Mucosa of stomach (tissue), 1 donor: ENCODE results near the gene C1QTNF7.

Source experiments
- H3K27me3 ChIP-seq: one replicate; pipeline ENCODE4 v1.7.0; 2013; ENCODE audit warnings: mild to moderate bottlenecking, low read length; ENCODE audit not compliant: control insufficient read depth, insufficient read depth
- H3K36me3 ChIP-seq: one replicate; pipeline ENCODE4 v1.7.0; 2013; ENCODE audit warnings: low read length; ENCODE audit not compliant: control insufficient read depth, insufficient read depth
- H3K4me1 ChIP-seq: one replicate; pipeline ENCODE4 v1.7.0; 2013; ENCODE audit warnings: mild to moderate bottlenecking, low read length; ENCODE audit not compliant: control insufficient read depth, insufficient read depth
- H3K4me3 ChIP-seq: one replicate; pipeline ENCODE4 v1.7.0; 2013; ENCODE audit warnings: low read length
- H3K9ac ChIP-seq: one replicate; pipeline ENCODE4 v1.7.0; 2013; ENCODE audit warnings: mild to moderate bottlenecking, low read length, moderate library complexity
- H3K9me3 ChIP-seq: one replicate; pipeline ENCODE4 v1.7.0; 2013; ENCODE audit warnings: mild to moderate bottlenecking, low read length, moderate library complexity; ENCODE audit not compliant: control insufficient read depth
- donor health status: Pancreatic carcinoma.

Gene C1QTNF7

GRCh38 chr4:15476396-15476795 is 48.6 kb downstream of the C1QTNF7 start:
- no peak overlapping the region for H3K4me3 ChIP-seq
- H3K4me1 ChIP-seq: no peaks in the 10 kb centered on the region
- no peaks in the 10 kb centered on the region for H3K9me3 ChIP-seq
- H3K36me3 ChIP-seq: no peaks in the 10 kb centered on the region
- H3K9ac ChIP-seq: no peak overlapping the region
- no peaks in the 10 kb centered on the region for H3K27me3 ChIP-seq

GRCh38 chr4:15478724-15479088 is 50.9 kb downstream of the C1QTNF7 start:
- no peaks in the 10 kb centered on the region for H3K4me1 ChIP-seq
- no peak overlapping the region for H3K4me3 ChIP-seq
- H3K9ac ChIP-seq: no peak overlapping the region

GRCh38 chr4:15479089-15479912 is 51.5 kb downstream of the C1QTNF7 start:
- H3K9ac ChIP-seq: peak overlapping the region; percentile 14

More at GRCh38 chr4:15478724-15479088, 50.9 kb downstream of the C1QTNF7 start:
- no peaks in the 10 kb centered on the region for H3K27me3 ChIP-seq
- H3K9me3 ChIP-seq: no peaks in the 10 kb centered on the region
- H3K36me3 ChIP-seq: no peaks in the 10 kb centered on the region

GRCh38 chr4:15479913-15480185 is 52.0 kb downstream of the C1QTNF7 start:
- Histone ChIP-seq H3K4me1 (no peaks in the 10 kb centered on the region), H3K36me3 (no peaks in the 10 kb centered on the region), H3K27me3 (no peaks in the 10 kb centered on the region), H3K9ac (no peak overlapping the region), H3K9me3 (no peaks in the 10 kb centered on the region), H3K4me3 (no peak overlapping the region)

More at GRCh38 chr4:15479089-15479912, 51.5 kb downstream of the C1QTNF7 start:
- no peaks in the 10 kb centered on the region for H3K36me3 ChIP-seq
- no peaks in the 10 kb centered on the region for H3K4me1 ChIP-seq
- no peak overlapping the region for H3K4me3 ChIP-seq
- no peaks in the 10 kb centered on the region for H3K27me3 ChIP-seq
- no peaks in the 10 kb centered on the region for H3K9me3 ChIP-seq

GRCh38 chr4:15481961-15482745 is 54.3 kb downstream of the C1QTNF7 start:
- Histone ChIP-seq H3K36me3 (no peaks in the 10 kb centered on the region), H3K9ac (no peak overlapping the region), H3K27me3 (no peaks in the 10 kb centered on the region), H3K4me3 (no peak overlapping the region), H3K9me3 (no peaks in the 10 kb centered on the region), H3K4me1 (no peaks in the 10 kb centered on the region)

- no peaks in the 10 kb centered on the region for H3K27me3 ChIP-seq
Observed at GRCh38 chr4:15482842-15483241, 55.0 kb downstream of the C1QTNF7 start.

GRCh38 chr4:15488136-15488535 is 60.3 kb downstream of the C1QTNF7 start:
- Histone ChIP-seq H3K4me3 (no peak overlapping the region), H3K27me3 (no peaks in the 10 kb centered on the region), H3K4me1 (no peaks in the 10 kb centered on the region), H3K9ac (no peak overlapping the region), H3K9me3 (no peaks in the 10 kb centered on the region), H3K36me3 (no peaks in the 10 kb centered on the region)

More at GRCh38 chr4:15482842-15483241, 55.0 kb downstream of the C1QTNF7 start:
- H3K4me1 ChIP-seq: no peaks in the 10 kb centered on the region
- H3K9ac ChIP-seq: no peak overlapping the region
- H3K4me3 ChIP-seq: no peak overlapping the region
- no peaks in the 10 kb centered on the region for H3K36me3 ChIP-seq
- no peaks in the 10 kb centered on the region for H3K9me3 ChIP-seq

- no peaks in the 10 kb centered on the region for H3K36me3 ChIP-seq
Observed at GRCh38 chr4:15488658-15489470, 61.0 kb downstream of the C1QTNF7 start.

GRCh38 chr4:15489551-15489950 is 61.7 kb downstream of the C1QTNF7 start:
- no peak overlapping the region for H3K4me3 ChIP-seq
- H3K9ac ChIP-seq: no peak overlapping the region
- H3K27me3 ChIP-seq: no peaks in the 10 kb centered on the region
- H3K36me3 ChIP-seq: no peaks in the 10 kb centered on the region
- no peaks in the 10 kb centered on the region for H3K9me3 ChIP-seq
- H3K4me1 ChIP-seq: no peaks in the 10 kb centered on the region

More at GRCh38 chr4:15488658-15489470, 61.0 kb downstream of the C1QTNF7 start:
- H3K9ac ChIP-seq: no peak overlapping the region
- H3K4me1 ChIP-seq: no peaks in the 10 kb centered on the region
- H3K4me3 ChIP-seq: no peak overlapping the region
- H3K9me3 ChIP-seq: no peaks in the 10 kb centered on the region
- no peaks in the 10 kb centered on the region for H3K27me3 ChIP-seq

GRCh38 chr4:15493411-15493810 is 65.6 kb downstream of the C1QTNF7 start:
- no peak overlapping the region for H3K9ac ChIP-seq
- H3K9me3 ChIP-seq: no peaks in the 10 kb centered on the region

GRCh38 chr4:15495621-15496020 is 67.8 kb downstream of the C1QTNF7 start:
- H3K9me3 ChIP-seq: no peaks in the 10 kb centered on the region
- no peaks in the 10 kb centered on the region for H3K36me3 ChIP-seq
- H3K4me3 ChIP-seq: no peak overlapping the region
- H3K9ac ChIP-seq: no peak overlapping the region
- H3K27me3 ChIP-seq: no peaks in the 10 kb centered on the region
- H3K4me1 ChIP-seq: no peaks in the 10 kb centered on the region

More at GRCh38 chr4:15493411-15493810, 65.6 kb downstream of the C1QTNF7 start:
- Histone ChIP-seq H3K27me3 (no peaks in the 10 kb centered on the region), H3K4me3 (no peak overlapping the region), H3K36me3 (no peaks in the 10 kb centered on the region), H3K4me1 (no peaks in the 10 kb centered on the region)
